HG03457 (cell line): ENCODE data around the gene TAF1B.
"Not testable (repeated sequence)": the region's sequence is repeated elsewhere in the genome, so short reads cannot be mapped to it uniquely, and the experiment has no call there.

Source experiments
- ATAC-seq: cut with Tn5 transposase; IDR thresholded peaks from one replicate; pipeline ENCODE4 v1.9.1; 2021; ENCODE audit warnings: moderate number of reproducible peaks; ENCODE audit not compliant: unreplicated experiment

TAF1B gene

DNA sequence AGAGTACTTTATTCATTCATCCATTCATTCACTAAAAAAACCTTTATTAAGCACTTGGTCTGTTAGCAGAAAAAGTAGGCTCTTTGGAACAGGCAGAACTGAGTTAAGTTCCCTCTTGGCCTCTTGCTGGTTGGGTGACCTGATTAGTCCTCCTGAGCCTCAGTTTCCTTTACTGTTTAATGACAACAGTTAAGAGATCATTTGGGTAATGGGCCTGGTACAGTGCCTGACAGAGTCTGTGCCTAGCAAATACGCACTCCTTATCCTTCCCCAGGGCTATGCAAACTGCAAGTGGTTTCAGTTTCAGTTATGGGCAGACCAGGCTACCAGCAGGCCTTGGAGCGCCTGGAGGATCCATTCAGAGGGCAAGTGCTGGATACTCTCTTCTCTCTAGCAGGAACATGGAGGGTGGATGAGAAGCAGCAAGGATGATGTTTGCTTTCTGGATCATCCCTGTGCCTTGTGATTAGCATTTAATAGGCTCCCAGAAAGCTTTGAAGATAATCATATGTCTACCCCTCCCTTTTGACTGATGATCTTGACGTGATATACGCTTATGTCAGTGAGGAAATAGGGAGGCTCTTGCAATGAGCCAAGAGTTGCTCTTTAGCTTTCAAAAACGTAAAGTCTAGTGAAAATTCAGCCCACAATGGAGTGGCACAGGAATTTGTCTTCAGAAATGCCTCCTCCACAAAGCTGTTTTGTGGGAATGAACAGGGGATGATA lies 12.4 kb upstream of the TAF1B start:
- ATAC-seq = no peak

- no peak for ATAC-seq
Observed at GRCh38 chr2:9831670-9832069, 11.6 kb upstream of the TAF1B start.

- ATAC-seq = no peak
Observed at GRCh38 chr2:9832586-9832985, 10.7 kb upstream of the TAF1B start.

- not testable (repeated sequence) for ATAC-seq
Observed at GRCh38 chr2:9835068-9835467, 8.2 kb upstream of the TAF1B start.

DNA sequence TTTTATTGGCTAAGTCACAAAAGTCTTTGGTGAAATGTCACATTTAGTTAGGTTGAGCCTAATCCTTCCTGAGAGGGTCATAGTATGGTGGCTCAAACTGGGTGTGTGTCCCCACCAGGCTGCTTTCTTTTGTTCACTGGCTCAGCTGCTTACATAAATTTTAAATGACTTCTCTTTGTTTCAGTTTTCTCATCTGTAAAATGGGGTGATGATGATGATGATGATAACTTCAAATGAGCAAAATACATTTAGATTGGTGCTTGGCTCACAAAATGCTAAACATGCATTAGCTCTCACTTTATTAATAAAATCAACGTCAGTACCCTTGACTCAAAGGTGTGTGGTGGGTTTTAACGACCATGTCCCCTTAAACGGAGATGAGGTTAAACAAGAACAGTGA lies 7.2 kb upstream of the TAF1B start:
- no peak for ATAC-seq

DNA sequence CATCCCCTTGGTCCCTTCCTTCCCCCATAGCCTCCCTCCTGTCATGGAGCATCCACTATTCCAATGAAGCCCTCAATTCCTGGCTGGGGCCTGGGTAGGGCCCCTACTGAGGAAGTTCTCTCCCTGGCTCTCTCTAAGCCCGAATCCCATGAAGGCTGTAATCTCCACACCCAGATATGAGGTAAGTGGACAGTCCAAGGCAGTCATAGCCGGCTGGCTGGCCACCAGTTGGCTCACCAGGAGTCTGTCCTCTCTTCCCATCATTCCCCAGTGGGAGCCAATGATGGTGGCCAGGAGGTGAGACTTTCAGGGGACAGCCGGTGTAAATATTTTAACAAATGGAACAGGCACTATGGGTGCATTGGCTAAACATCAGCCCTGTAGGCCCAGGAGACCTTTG lies 6.8 kb upstream of the TAF1B start:
- no peak for ATAC-seq

- no peak for ATAC-seq
Observed at GRCh38 chr2:9837451-9837850, 5.8 kb upstream of the TAF1B start.

DNA sequence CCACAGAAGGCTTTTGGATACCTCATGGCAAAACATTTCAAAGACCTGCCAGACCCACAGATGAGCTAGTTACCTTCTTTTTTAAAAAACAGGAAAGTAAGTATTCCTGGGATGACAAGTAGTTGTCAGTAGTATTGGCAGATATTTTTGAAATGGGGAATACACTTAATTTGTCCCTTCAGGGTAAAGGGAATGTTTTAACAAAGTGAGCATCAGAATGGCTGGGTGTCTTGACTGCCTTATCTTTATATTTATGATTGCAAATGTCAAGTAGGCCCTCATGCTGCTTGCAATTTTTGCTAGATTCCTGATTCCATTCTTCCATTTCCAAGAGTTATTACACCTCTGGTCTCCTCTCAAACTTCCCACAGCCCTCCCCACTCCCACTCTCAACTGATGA lies 4.9 kb upstream of the TAF1B start:
- ATAC-seq = no peak

- no peak for ATAC-seq
Observed at GRCh38 chr2:9842487-9843228, 616 bp upstream of the TAF1B start.

DNA sequence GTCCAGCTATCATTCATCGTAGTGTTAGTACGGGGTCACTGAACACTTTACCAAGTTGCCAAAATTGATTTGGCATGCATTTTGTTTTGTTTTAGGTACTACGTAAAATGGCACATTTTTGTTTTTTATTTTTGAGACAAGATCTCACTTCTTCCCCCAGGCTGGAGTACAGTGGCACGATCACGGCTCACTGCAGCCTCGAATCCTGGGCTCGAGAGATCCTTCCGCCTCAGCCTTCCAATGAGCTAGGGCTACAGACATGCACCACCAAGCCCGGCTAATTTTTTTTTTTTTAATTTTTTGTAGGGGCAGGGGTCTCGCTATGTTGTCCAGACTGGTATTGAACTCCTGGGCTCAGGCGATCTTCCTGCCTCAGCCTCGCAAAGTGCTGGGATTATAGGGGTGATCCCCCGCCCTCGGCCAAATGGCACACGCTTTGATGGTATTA lies 786 bp downstream of the TAF1B start:
- no peak for ATAC-seq

DNA sequence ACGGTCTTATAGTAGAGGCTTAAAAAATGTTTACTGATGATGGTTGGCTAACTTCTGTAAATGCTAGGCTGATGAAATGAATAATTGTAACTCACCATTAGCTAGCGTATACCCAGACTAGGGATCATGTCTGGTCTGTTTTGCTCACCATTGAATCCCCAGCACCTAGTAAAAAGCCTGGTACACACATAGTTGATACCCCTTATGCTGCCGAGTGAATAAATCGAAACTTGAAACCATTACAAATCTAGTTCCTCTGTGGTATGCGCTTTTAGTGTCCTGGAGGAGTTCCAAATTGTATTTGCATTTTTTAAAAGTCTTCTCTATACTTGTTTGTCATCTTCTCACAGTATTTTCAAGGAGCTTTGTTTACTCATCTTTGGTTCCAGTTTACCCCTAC lies 1.3 kb downstream of the TAF1B start:
- no peak for ATAC-seq

DNA sequence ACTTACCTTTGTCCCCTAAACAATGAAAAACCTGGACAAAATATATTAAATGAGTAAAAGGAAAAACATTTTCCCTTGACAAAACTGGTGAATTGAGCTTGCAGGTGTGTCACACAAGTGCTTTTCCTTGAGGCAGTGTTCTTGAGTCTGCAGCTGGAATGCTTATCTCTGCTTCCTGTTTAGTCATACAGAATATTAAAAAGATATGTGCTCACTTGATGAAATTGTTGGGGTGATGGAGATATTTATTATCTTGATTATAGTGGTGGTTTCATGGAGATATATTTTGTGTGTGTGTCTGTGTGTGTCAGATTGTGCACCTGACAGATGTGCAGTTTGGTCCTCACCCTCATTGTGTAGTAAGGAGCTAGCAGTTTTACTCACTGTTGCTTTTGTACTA lies 3.3 kb downstream of the TAF1B start:
- ATAC-seq = no peak

GRCh38 chr2:9847140-9847539 lies 3.9 kb downstream of the TAF1B start:
- ATAC-seq = no peak

DNA sequence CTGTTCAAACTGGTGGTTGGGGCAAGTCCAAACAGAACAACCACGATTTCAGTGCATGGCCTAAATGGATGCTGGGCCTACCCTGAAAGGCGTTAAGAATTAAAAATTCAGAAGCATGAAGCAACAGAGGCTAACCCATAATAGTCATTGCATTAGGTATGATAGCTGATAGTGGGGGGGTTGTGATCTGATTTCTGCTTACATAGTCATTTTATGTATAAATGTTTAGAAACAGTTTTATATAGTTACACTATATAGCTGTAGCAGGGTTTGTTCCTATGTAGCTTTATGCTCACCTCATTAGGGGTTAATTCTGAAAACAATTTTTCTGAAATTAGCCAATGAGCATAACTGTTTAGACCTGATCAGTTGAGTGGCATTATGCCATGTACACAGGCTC lies 9.6 kb downstream of the TAF1B start:
- no peak for ATAC-seq

GRCh38 chr2:9857814-9858729 lies 14.8 kb downstream of the TAF1B start:
- ATAC-seq = no peak

- ATAC-seq = no peak
Observed at GRCh38 chr2:9858730-9859068, 15.4 kb downstream of the TAF1B start.

DNA sequence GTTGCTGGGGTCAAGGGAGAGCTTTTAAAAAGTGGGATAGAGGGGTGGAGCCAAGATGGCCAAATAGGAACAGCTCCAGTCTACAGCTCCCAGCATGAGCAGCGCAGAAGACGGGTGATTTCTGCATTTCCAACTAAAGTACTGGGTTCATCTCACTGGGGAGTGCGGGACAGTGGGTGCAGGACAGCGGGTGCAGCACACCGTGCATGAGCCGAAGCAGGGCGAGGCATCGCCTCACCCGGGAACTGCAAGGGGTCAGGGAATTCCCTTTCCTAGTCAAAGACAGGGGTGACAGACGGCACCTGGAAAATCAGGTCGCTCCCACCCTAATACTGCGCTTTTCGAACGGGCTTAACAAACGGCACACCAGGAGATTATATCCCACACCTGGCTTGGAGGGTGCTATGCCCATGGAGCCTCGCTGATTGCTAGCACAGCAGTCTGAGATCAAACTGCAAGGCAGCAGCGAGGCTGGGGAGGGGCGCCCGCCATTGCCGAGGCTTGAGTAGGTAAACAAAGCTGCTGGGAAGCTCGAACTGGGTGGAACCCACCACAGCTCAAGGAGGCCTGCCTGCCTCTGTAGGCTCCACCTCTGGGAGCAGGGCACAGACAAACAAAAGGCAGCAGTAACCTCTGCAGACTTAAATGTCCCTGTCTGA lies 17.8 kb downstream of the TAF1B start:
- not testable (repeated sequence) for ATAC-seq

DNA sequence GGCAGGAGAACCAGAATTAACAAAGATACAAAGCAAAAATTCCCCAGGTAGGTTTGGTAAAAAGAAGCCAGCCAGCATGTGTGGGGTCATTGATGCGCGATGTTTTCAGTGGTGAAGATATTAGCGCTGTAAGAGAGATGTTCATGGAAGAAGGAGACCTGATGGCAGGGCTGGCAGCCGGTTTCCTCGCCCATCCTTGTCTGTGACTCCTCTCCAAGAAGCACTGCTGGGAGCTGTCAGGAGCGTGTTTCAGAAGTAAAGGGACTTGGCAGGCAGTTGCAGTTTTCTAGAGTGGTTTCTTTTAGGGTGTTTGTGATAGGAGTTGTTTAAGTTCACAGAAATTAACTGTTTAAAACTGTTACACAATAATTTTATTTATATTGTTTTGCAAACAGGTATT lies 24.6 kb downstream of the TAF1B start:
- no peak for ATAC-seq

DNA sequence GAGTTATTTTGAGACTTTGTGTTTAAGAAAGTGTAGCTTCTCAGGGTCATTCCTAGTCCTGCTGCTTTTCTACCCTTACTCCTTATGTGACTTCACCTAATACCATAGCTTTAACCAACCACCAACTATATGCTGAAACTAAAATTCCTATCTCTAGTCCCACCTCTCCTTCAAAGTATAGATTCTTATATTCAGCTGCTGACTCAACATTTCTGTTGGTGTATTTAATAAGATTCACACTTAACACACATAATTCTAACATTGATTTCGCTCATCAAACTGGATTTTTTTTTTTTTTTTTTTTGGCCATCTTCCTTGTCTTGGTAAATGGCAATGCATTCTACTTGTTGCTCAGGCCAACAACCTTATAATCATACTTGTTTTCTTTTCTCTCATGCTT lies 30.1 kb downstream of the TAF1B start:
- ATAC-seq = no peak

DNA sequence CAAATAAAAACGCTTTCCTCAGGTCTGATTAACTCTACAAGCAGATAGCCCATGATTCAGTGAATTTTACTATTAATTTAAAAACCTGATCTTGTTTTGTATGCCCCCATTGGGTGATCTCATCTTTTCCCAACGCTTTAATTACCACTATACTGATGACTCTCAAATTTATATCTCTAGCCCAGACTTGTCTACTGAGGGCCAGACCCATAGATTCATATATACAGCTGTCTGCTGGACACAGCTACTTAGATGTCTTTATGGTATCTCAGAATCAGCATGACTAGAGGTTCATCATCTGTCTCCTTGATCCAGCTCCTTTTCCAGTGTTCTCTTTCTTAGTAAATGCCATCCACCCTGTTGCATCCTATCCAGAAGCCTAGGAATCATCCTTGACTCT lies 33.8 kb downstream of the TAF1B start:
- ATAC-seq = no peak

- no peak for ATAC-seq
Observed at GRCh38 chr2:9877726-9878125, 34.5 kb downstream of the TAF1B start.
